ENCODE results near the gene SERPINB7.

The SERPINB7 gene

DNA sequence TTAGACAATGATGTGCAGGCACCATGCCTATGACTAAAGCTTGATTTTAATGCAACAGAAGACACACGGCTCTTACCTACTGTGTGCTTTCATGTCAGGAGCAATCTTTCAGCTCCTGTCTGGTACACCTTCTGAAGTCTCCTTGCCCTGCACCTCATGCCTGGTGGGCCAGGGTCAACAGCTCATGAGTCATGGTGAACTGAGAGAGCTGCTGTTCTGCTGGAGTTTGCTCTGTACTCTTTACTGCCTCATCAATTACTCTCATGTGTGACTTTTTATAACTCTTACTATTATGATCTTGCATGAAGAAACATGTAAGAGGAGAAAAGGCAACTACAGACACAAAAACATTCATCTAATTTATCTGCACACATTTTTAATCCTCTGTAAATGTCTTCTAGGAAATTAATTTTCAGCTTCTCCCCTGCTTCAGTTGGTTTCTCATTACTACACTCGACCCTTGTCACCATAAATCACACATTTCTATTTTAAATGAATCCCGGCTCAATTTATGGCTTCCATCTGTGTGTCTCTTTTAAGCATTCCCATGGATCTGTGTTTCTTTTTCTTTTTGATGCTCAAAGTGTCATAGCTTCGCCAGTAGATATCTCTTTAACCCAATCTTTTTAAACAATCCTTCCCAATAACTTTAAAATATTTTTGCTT is 9.7 kb downstream of the SERPINB7 start:
- in situ Hi-C loops (cut with HindIII; ENCODE audit: low sequenced_read_pairs) = no loop called here

DNA sequence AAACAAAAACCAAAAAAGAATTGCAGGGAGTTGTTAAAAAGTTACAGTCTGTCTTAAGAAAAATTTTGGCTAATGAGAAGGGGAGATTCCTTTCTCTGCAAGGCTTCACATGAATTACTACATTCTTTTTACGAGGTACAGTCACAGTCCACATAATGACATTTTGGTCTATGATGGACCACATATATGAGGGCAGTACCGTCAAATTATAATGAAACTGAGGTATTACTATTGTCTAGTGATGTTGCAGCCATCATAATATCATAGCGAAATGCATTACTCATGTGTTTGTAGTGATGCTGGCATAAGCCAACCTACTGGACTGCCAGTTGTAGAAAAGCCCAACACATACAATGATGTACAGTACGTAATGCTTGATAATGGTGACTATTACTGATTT is 12.5 kb downstream of the SERPINB7 start:
- in situ Hi-C loops (cut with HindIII; ENCODE audit: low sequenced_read_pairs) = no loop called here

DNA sequence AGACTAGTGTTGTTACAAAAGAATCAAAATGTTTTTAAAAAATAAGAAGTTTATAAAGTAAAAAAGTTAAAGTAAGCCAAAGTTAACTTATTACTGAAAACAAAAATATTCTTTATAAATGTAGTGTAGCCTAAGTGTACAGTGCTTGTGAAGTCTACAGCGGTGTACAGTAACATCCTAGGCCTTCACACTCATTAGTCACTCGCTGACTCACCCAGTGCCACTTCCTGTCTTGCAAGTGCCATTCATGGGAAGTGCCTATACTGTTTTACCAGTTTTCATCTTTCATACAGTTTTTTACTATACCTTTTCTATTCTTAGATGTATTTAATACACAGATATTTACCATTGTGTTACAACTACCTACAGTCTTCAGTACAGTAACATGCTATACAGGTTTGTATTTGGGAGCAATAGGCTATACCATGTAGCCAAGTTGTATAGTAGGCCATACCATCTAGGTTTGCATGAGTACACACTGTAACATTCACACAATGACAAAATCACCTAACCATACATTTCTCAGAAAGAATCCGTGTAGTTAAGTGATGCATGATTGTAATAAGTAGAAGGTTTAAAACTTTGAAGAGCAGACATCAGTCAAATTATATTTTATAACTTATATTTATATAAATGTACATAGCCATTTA is 13.4 kb downstream of the SERPINB7 start:
- in situ Hi-C loops (cut with HindIII; ENCODE audit: low sequenced_read_pairs) = no loop called here

DNA sequence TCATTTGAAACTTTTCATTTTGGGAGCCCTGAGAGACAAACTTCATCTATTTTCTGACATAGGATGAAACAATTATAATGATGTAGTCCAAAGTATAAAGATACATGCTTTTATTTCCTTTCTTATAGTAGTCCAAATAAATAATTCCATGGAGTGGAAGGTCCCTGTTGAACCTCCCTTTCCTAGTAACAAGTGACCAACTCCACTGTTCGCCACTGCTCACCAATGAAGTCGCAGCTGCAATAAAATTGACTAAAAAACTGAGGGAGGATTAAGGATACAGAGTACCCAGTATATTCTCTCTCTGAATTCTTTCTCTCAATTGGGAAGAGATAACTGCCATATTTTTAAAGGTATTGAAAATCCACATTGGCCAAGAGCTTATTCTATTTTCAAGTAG is 14.1 kb downstream of the SERPINB7 start:
- in situ Hi-C loops (cut with HindIII; ENCODE audit: low sequenced_read_pairs) = no loop called here

DNA sequence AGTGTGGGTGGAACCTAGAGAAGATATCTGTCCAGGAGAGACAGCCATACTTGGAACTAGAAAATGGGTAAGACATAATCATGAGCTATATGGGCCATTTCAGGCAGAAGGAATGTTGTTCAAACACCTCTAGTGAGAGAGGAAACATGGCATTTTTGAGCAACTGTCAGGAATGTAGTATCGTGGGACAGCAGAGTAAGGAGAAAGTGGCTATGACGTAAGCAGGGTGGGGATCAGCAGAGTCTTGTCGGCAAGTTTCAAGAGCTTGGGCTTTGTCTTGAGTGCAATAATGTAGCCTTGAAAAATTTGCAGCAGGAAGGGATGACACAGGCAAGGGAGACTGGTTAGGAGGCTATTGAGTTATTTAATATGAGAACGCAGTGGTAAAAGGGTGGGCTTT is 20.4 kb downstream of the SERPINB7 start:
- in situ Hi-C loops (cut with HindIII; ENCODE audit: low sequenced_read_pairs) = no loop called here

DNA sequence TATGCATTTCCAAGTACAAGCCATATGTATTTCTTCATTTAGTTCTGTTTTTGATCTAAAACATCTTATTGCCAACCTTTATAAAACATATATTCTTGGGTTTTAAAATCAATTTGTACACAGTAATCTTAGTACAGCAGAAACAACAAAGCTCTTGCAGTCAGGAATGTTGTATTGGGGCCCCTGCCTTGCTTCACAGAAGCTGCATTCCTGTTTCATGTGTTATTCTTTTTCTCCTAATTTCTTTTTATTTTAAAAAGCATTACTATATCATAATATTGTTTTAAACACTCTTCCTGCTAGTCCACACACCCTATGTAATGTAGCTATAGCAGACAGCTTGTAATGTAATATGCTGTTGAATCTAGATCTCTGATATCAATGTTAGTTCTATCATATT is 24.0 kb downstream of the SERPINB7 start:
- in situ Hi-C loops (cut with HindIII; ENCODE audit: low sequenced_read_pairs) = no loop called here

DNA sequence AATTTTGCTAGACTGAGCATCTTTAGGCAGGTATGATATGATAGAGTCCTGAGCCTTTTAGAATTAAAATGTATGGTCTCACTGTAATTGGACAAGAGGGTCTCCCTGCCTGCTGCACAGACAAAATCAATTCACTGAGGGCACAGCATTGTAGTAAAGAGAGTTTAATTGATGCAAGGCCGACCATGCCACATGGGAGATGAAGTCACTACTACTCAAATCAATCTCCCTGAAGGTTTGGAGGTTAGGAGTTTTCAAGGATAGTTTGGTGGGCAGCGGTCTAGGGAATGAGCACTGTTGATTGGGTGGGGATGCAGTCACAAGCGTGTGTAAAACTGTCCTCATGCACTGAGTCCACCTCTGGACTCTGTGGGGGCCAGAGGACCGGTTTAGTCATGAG is 26.1 kb downstream of the SERPINB7 start:
- in situ Hi-C loops (cut with HindIII; ENCODE audit: low sequenced_read_pairs) = no loop called here

DNA sequence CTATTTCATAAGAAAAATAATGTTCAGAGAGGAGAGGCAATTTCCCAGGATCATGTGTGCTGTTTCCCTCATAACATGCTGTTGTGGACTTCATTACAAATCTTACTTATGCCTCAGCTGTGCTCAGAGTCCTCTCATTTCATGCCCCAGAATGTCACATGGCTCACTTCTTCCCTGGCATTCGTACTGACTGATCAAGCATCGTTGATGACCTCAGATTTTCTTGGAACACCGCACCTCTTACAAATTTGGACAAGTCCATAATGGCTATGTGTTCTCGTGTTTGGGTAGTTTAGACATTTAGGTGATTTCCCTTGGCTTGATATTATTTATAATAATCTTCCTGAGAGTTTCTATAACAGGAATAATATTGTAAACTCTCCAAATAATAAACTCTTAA is 32.9 kb downstream of the SERPINB7 start:
- in situ Hi-C loops (cut with HindIII; ENCODE audit: low sequenced_read_pairs) = no loop called here

DNA sequence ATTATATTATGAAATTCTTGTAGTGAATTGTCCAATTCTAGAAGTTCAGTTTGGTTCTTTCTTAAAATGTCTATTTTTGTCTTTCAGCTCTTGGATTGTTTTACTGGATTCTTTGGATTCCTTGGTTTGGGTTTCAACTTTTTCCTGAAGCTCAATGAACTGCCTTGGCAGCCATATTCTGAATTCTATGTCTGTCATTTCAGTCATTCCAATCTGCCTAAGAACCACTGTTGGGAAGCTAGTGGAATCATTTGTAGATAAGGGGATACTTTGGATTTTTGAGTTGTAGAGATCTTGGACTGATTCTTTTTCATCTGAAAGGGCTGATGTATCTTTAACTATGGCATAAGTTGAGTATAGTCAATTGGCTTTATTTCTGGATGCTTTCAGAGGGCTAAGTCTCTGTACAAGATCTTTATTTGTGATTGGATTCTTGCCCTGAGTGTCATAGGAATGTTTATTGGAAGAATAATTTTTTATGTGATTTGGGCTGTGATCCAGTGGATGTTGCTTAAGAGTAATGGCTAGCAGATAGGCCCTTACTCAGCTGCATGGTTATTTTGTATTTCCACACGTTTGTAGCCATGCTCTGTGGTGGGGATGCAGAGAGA is 42.3 kb downstream of the SERPINB7 start:
- in situ Hi-C loops (cut with HindIII; ENCODE audit: low sequenced_read_pairs) = no loop called here

DNA sequence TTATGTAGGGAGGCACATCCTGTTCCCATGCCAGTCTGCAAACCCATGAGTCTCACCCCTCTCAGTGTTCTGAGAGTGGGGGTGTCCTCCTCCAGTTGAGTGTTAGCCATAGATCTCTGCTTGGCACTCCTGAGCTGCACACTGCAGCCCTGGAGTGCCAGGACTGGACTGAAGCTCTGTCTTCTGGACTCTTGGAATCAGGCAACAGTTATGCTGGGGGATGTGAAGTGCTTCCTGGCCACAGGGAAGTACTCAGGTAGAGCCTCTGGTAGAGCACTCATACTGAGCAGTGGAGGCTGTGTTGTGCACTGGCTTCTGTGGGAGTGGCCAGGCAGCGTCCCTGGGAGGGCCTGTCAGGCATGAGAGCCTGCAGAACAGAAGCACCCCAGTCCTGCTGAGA is 43.0 kb downstream of the SERPINB7 start:
- in situ Hi-C loops (cut with HindIII; ENCODE audit: low sequenced_read_pairs) = no loop called here

DNA sequence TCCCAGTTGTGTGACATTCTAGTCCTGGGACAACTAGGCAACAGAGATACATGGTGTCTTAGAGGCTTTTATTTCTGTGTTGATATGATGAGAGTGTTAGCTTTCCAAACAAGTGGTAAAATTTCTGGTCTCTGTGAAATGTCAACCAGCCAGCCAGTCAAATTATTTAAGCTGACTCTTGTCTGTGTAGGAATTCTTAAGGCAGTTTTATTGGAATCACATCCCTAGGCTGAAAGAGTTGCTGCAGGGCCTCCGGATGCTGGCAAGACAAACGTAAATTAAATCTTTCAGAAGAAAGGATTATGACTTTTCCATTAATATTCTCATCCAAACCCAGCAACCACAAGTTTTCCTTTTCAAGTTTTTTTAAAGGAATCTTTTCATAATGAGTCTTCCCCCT is 44.6 kb downstream of the SERPINB7 start:
- in situ Hi-C loops (cut with HindIII; ENCODE audit: low sequenced_read_pairs) = no loop called here

DNA sequence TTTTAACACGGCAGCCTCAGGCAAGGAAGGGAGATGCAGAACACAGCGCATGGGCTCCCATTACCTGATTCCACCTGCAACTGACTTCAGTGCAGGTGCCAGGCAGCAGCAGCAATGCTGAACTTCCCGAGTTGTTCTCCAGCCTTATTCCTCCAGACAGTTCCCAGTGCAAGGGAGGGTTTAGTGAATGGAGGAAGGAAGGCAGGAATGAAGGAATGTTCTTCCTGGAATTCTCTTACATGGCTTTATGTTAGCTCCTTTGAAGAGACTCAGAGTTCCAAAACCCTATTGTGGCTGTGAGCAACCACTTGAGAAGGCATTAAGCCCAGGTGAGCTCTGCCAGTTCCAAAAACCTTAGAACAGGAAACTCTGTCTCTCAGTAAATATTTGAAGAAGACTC is 45.5 kb downstream of the SERPINB7 start:
- in situ Hi-C loops (cut with HindIII; ENCODE audit: low sequenced_read_pairs) = no loop called here

DNA sequence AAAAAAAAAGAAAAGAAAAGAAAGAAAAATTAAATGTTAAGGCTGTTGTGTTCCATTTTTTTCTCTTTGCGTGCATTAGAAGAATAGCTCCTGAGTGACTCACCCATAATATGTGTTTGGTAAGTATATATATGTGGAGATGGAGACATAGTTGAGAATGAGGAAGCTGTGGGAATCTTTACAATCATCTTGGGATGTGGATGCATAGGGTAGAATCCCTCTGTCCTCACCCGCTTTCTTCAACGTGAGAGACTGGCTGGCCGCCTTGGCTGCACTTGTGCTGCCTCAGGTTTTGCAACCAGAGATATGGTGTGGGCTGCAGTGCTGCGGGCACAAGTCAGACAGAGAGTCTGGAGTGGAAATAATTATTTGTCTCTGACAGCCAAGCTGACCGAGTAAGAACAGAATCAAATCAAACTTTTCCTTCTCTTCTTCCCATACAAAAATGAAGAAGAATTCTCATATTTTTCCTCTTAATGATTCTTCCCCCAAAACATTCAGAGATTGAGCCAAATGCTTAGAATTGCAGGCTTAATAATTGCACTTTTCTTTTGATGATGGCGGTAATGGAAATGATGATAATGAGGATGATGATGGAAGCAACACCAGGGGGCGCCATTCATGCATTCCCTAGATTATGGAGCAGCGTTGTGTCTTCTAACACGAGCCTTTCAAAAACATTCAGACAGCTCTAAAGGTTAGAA is 48.5 kb downstream of the SERPINB7 start:
- in situ Hi-C loops (cut with HindIII; ENCODE audit: low sequenced_read_pairs) = no loop called here

DNA sequence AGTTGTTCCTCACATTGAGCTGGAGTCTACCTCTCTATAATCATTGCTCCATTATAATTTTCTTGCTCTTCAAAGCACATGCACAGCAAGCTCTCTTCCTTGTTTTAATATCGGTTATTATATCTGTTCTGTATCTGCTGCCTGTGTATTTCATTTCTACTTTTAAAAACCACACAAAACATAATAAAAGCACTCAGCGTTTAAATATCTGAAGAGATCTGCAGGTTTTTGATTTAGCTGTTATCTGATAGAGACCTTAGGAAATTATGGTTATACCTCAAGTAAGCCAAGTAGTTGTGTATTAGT is 49.0 kb downstream of the SERPINB7 start:
- in situ Hi-C loops (cut with HindIII; ENCODE audit: low sequenced_read_pairs) = no loop called here

DNA sequence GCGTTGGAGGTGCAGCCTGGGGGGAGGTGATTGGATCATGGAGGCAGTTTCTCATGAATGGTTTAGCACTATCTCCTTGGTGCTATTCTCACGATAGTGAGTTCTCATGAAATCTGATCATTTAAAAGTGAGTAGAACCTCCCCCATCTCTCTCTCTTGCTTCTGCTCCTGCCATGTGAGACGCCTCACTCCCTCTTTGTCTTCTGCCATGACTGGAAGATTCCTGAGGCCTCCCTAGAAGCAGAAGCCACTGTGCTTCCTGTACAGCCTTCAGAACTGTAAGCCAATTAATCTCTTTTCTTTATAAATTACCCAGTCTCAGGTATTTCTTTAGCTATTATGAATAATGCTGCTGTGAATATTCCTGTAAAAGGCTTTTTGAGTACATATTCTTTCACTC is 52.9 kb downstream of the SERPINB7 start:
- in situ Hi-C loops (cut with HindIII; ENCODE audit: low sequenced_read_pairs) = no loop called here

DNA sequence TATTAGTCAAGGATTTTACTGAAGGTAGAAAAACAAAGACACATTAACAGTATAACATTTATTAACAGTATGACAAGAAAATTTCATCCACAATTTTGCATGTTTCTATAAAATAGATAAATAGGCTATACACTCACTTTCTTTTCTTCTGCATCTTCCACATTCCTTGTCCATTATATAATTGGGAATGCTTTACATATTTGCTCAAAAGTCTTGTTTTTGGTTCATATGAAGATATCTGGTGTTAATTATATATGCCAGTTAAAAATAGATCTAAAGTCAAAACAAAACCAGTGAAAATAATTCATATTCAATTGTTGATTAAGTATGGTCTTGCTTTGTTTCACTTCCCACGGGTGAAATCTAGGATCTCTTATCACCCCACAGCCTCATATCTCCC is 53.4 kb downstream of the SERPINB7 start:
- in situ Hi-C loops (cut with HindIII; ENCODE audit: low sequenced_read_pairs) = no loop called here

DNA sequence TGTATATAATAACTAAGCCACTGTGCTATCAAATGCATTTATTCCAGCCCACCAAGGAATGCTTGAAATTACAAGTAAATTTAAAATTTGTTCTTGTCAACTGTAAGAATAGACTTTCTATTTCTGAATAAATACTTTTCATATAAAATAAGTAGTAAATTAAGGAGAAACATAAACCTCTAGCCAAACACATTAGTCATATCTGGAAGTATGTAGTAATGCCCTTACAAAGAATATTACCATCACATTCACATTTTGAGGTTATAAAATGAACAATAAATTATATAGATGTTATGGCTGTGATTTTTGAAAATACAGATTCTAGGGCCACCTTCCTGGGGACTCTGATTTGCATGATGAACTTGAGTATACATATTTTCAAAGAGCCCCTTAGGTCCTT is 54.7 kb downstream of the SERPINB7 start:
- in situ Hi-C loops (cut with HindIII; ENCODE audit: low sequenced_read_pairs) = no loop called here

DNA sequence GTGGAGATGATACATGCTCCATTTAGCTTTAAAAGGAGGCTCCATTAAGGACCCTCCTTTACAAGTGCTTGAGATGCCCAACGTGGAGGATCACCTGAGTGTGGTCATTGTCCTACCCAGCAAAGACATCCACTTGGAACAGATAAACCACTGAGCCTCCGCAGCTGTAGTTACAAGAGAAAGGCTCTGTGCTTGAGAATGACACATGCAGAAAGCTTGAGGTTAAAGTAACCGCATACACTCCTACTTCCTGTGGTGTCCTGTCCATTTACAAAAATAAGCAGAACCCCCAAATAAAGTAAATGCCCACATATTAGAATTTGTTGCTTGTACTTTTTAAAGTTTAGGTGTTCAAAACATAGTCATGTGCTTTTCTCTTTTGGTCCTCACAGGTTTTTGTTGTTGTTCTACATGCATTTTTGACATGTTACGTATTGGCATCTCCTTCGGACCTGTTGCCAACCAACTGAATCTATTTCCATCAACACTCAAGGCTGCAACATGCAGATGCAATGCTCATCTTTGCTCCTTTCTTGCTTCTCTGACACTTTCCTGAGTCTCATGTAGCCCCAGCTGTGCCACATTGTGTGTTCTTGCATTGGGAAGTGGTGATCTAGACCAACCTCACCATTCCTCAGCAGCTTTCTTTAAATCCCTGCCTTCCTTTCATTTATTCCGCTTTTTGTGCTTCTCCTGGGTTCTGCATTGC is 56.0 kb downstream of the SERPINB7 start:
- in situ Hi-C loops (cut with HindIII; ENCODE audit: low sequenced_read_pairs) = no loop called here

DNA sequence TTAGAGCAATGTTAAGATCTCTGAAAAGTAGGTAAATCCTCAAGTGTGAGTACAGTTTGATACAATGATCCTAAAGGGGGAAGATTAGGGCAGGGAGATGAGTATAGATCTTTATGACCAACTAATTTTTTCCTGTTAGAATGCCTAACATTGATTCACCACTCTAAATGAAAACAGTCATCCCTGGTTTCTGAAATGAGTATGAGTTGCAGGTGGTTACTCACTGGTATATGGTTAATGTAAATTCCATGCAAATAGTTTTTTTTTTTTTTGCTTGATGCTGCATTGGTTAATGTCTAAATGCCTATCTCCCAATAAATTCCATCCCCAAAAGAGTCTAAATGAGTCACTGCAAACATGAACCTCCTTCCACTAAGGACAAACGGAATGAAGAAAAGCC is 57.3 kb downstream of the SERPINB7 start:
- in situ Hi-C loops (cut with HindIII; ENCODE audit: low sequenced_read_pairs) = no loop called here

DNA sequence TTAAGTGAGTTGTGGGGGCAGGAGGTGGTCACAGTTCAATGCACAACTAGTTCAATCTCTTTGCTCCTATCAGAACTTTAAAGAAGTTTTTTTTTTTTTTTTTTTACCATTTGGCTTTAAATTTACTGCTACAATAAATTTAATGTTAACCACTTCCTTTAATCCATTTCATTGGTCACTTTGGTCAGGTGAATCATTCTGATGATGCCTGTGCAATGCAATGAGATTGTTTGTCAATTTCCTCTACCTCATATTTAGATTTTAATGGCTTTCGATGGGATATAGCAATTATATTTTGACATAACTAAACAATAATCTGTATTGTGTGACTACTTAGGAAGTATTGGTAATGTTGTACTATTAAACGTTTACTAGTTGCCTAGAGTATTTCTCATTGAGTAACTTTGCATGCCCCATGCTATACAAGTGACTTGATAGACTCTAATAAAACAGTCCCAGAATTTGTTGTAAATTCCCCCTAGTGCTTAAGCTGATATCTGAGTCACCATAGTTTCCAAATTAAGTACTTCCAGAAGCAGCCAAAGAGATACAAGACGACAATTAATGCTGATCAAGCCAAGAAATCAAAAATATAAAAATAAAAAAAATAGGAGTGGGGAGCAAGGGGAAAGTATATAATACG is 59.4 kb downstream of the SERPINB7 start:
- in situ Hi-C loops (cut with HindIII; ENCODE audit: low sequenced_read_pairs) = no loop called here

DNA sequence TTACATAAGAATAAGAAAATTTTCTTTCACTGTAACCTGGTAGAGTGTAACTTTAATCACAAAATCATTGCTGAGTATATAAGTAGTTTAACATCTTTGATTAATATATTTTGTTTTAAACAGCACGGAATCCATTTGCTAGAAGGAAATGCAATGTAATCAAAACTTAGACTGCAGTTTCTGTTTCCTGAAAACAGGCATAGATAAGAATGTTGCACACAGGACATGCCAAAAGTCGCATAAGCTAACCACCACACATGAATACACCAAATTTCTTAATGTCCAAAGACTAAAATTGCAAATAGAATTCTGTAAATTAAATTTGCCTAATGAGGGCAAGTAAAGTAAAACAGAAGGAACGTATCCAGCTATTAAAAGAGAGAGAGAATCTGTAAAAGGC is 61.2 kb downstream of the SERPINB7 start:
- in situ Hi-C loops (cut with HindIII; ENCODE audit: low sequenced_read_pairs) = no loop called here
